MCF 10A (cell line): ENCODE results near the gene TRIM29. TPM values are rescaled to one million over a fixed set of nuclear protein-coding genes. Genes with fewer than 3 reads are reported as not detected.

Source experiments
- BruUV-seq: library from RNA; stranded (reverse); fragments of 400-500 nt; replicated peaks from 2 replicates; lab custom pipeline; 2021; lab: Mats Ljungman, UMichigan
- CTCF ChIA-PET: fragments of 300-600 bp; sonication (Branson Sonifier 250); formaldehyde crosslinking; extraction: SDS; loops from one replicate; lab custom pipeline; 2021; ENCODE audit warnings: antibody characterized with exemption, inconsistent platforms; lab: Yijun Ruan, JAX
- POLR2A ChIA-PET: fragments of 300-600, 350-650 bp; sonication (Branson Sonifier 250); formaldehyde crosslinking; extraction: SDS; loops from one replicate; lab custom pipeline; 2020; ENCODE audit warnings: antibody characterized with exemption, inconsistent platforms; lab: Yijun Ruan, JAX
- DNase-seq: peaks from one replicate; pipeline ENCODE4 v3.0.0-alpha.2; 2018; ENCODE audit not compliant: unreplicated experiment
- H3K27ac Mint-ChIP-seq: one replicate; pipeline ENCODE4 v1.8.0; 2022; ENCODE audit warnings: mild to moderate bottlenecking, low read depth, mixed read lengths; ENCODE audit not compliant: unreplicated experiment
- H3K27me3 Mint-ChIP-seq: one replicate; pipeline ENCODE4 v1.8.0; 2022; ENCODE audit warnings: mixed read lengths; ENCODE audit not compliant: insufficient read depth, unreplicated experiment
- H3K36me3 Mint-ChIP-seq: one replicate; pipeline ENCODE4 v1.8.0; 2022; ENCODE audit warnings: mild to moderate bottlenecking, moderate library complexity, mixed read lengths; ENCODE audit not compliant: insufficient read depth, unreplicated experiment
- H3K4me1 Mint-ChIP-seq: one replicate; pipeline ENCODE4 v1.8.0; 2022; ENCODE audit warnings: mixed read lengths; ENCODE audit not compliant: insufficient read depth, unreplicated experiment
- H3K4me3 Mint-ChIP-seq: one replicate; pipeline ENCODE4 v1.8.0; 2022; ENCODE audit warnings: mild to moderate bottlenecking, moderate library complexity, mixed read lengths; ENCODE audit not compliant: unreplicated experiment
- H3K9me3 Mint-ChIP-seq: one replicate; pipeline ENCODE4 v1.8.0; 2022; ENCODE audit warnings: mixed read lengths; ENCODE audit not compliant: unreplicated experiment
- CTCF ChIP-seq: fragments of 200-600 bp; IDR thresholded peaks from one replicate; pipeline ENCODE4 v1.8.0; 2022; ENCODE audit warnings: antibody characterized with exemption, mild to moderate bottlenecking; ENCODE audit not compliant: unreplicated experiment
- intact Hi-C: fragments of 100-400 bp; cut with micrococcal nuclease; formaldehyde crosslinking; loops from 2 replicates; pipeline ENCODE4 v1.14.1; 2022
- total RNA-seq: library from RNA; stranded (reverse); gene quantifications from 2 replicates; pipeline ENCODE4 v1.2.3, GENCODE V29; 2022

The TRIM29 gene
- total RNA-seq, 1 experiment from 2014 or later: 93.4 TPM

GRCh38 chr11:120073196-120073595 lies 64.7 kb downstream of the TRIM29 start:
- H3K4me3 Mint-ChIP-seq: no peak overlapping the region
- H3K27me3 Mint-ChIP-seq: peaks cover 6% of the 10 kb centered on the region
- no peak for TF ChIP-seq CTCF
- ChIA-PET CTCF (no interaction called here), POLR2A (interaction anchor here (0.7 kb wide), 1 partner anchor 14 kb away, joined by 4 read pairs; no protein-coding TSS in a partner anchor)
- no TSS peak for BruUV-seq
- intact Hi-C loops: no loop called here
- no peaks in the 10 kb centered on the region for H3K9me3 Mint-ChIP-seq
- no peaks in the 10 kb centered on the region for H3K36me3 Mint-ChIP-seq
- H3K4me1 Mint-ChIP-seq: peaks cover 4% of the 10 kb centered on the region
- no peak for DNase-seq
- H3K27ac Mint-ChIP-seq: no peak overlapping the region

DNA sequence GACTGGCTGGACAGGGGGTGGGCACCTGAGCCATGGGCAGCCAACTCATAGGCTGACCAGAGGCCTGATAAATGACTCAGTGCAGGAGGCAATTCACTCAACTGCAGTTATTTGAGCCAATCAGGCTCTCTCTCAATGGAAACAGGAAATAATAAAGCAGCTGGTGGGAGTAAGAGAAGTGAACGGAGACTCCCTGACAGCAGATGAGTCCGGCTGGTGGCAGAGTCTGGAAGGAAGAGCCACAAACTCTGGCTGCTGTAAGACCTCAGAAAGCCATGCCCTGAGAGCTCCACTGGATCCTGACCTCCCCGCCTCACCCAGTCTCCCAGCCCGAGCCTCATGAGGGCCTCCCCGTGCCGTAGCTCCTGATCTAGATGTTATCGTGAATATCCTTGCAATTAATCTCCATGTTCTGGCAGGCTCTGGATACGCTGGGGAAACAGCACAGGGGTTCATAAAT lies 69.8 kb downstream of the TRIM29 start:
- H3K27ac Mint-ChIP-seq: no peak overlapping the region
- no peaks in the 10 kb centered on the region for H3K36me3 Mint-ChIP-seq
- CTCF ChIA-PET: interaction anchor here (0.6 to 0.8 kb wide), 2 partner anchors 55 to 1136 kb away, joined by 3 read pairs; no protein-coding TSS in a partner anchor
- no peaks in the 10 kb centered on the region for H3K4me1 Mint-ChIP-seq
- no TSS peak for BruUV-seq
- POLR2A ChIA-PET: no interaction called here
- no peaks in the 10 kb centered on the region for H3K9me3 Mint-ChIP-seq
- no peak for DNase-seq
- intact Hi-C loops: no loop called here
- H3K4me3 Mint-ChIP-seq: no peak overlapping the region
- H3K27me3 Mint-ChIP-seq: peaks cover 24% of the 10 kb centered on the region
- no peak for TF ChIP-seq CTCF

- Mint-ChIP-seq H3K4me3 (no peak overlapping the region), H3K9me3 (no peaks in the 10 kb centered on the region), H3K27me3 (peaks cover 24% of the 10 kb centered on the region), H3K27ac (no peak overlapping the region), H3K36me3 (no peaks in the 10 kb centered on the region), H3K4me1 (no peaks in the 10 kb centered on the region)
- intact Hi-C loops: no loop called here
- ChIA-PET CTCF (interaction anchor here (0.6 to 0.8 kb wide), 2 partner anchors 55 to 1136 kb away, joined by 3 read pairs; no protein-coding TSS in a partner anchor), POLR2A (interaction anchor here (0.7 kb wide), 1 partner anchor 76 kb away, joined by 3 read pairs; no protein-coding TSS in a partner anchor)
- DNase-seq: no peak
- BruUV-seq: no TSS peak
- TF ChIP-seq CTCF: no peak
These were observed 70.3 kb downstream of the TRIM29 start for GRCh38 chr11:120067438-120068113.

DNA sequence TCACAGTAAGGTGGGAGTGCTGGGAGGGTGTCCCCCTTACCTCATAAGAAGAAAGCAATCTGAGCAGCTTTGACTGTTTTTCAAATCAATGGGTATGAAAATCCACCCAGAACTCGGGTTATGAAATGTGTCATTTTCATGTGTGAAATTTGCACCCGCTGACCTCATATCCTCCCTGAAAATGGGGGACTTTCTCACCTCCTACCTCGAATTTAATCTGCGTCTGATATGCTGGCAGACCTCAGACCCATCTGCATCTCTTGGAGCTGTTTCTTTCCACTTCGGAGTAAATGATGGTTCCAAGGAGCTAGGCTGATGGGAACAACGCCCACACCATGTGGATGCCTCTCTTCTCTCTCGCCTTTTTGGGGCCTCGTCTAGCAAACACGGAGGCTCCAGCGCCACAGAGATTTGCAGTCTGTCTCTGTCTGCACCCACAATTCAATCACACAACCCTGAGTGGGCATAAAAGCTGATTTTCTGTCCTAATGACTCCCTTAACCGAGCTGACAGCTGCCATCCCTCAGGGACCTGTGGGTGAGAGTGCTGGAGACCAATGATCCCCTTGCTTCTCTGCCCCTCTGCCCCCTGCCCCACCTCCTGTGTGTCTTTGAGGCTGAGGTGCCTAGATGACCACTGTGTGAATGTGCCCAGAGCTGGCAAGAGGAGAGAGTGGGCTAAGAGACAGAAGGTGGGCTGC lies 71.0 kb downstream of the TRIM29 start:
- intact Hi-C loops: no loop called here
- Mint-ChIP-seq H3K4me1 (no peaks in the 10 kb centered on the region), H3K9me3 (no peaks in the 10 kb centered on the region), H3K27ac (no peak overlapping the region), H3K36me3 (no peaks in the 10 kb centered on the region), H3K4me3 (no peak overlapping the region), H3K27me3 (peaks cover 24% of the 10 kb centered on the region)
- no TSS peak for BruUV-seq
- no peak for DNase-seq
- POLR2A ChIA-PET: interaction anchor here (0.7 kb wide), 1 partner anchor 76 kb away, joined by 3 read pairs; no protein-coding TSS in a partner anchor
- CTCF ChIA-PET: interaction anchor here (0.6 kb wide), 1 partner anchor 94 kb away, joined by 3 read pairs; no protein-coding TSS in a partner anchor
- TF ChIP-seq CTCF: no peak
